Heart left ventricle (tissue), 13 donors: ENCODE results near the gene SLC39A11.

Source experiments
- CTCF ChIP-seq, 12 donors: fragments of 200-600 bp; sonication (generic) in 4 of 12; IDR thresholded peaks; one replicate each; pipeline versions ENCODE4 v1.5.0 to v1.8.0; 2018 to 2022; ENCODE audit warnings: antibody characterized with exemption in 12 of 12, mild to moderate bottlenecking in 5 of 12
- POLR2A ChIP-seq, 2 donors: fragments of 450-650 bp; IDR thresholded peaks; one replicate each; pipeline ENCODE4 v1.6.1; 2017; ENCODE audit warnings: antibody characterized with exemption in 2 of 2, mild to moderate bottlenecking in 2 of 2, moderate library complexity in 2 of 2
- donor health status: ischemic (EF 13 %, LVEDD 7.1; RV severe dilation, severe dysfunction).
- donor health status: DM: no; HTN: yes; CAD: no.
- donor health status: DM: no; HTN: no; CAD: no.
- donor health status: ischemic (EF 25% LVEDD 6.9; RV normal size, moderate dysfunction).
- donor health status: ischemic (EF 25% LVEDD 5.7; RV mildly dilated, moderate dysfunction).
- donor health status: ischemic (EF 35%, LVEDD 5.7; RV mildly dilated, moderate dysfunction).
- donor health status: nonischemic (EF 11% LVEDD 7.7; RV severe dilation, severe dysfunction).
- donor health status: DM: yes; HTN: yes; CAD: no.
- donor health status: PGD.
- donor health status: ischemic (EF 29% LVEDD 5.4; RV normal size, mild dysfunction).
- donor health status: nonischemic (EF 23%, LVEDD 6.1; RV moderate dilation, normal function).

DNA sequence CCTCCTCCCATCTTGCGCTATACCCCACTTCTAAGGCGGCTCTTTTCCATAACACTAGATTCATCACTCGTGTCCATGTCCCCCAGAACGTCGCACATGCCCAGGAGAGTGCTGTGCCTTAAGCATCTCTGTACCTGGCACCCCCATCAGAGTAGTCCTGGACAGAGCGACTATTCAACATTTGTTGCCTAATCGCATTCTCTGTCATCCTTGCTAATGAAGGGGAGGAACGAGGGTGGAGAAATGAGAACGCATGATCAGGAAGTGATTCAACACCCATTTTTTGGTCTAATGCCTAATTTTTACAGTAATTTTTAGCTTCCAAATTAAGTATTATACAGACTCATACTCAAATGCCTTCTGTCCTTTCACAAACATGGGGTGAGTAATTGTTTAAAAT is 53.2 kb downstream of the SLC39A11 start:
- no peak for TF ChIP-seq CTCF (IDR thresholded peaks at IDR 0.05)
- TF ChIP-seq POLR2A (IDR thresholded peaks at IDR 0.05) = no peak
